Amygdala (tissue), 56 donors: Measurements from ENCODE around the gene TFB1M.

Experiments used
- DNase-seq, 56 donors: peaks; one replicate each; lab custom pipeline; 2025; lab: John Stamatoyannopoulos, UW

TFB1M gene

DNA sequence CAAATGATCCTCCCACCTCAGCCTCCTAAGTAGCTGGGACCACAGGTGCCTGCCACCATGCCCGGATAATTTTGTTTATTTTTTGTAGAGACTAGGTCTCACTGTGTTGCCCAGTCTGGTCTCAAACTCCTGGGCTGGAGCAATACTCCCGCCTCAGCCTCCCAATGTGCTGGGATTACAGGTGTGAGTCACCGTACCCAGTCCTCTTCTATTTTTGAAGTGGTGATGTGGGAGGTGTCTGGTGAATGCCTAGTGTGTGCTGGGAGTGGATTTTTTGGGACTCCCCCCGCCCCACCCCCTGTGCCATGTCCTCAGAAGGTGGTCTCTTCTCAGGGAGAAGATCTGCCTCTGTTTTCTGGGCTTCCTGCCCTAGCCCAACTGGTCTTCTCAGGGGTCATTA is 98.4 kb downstream of the TFB1M start:
- DNase-seq, result no peak

DNA sequence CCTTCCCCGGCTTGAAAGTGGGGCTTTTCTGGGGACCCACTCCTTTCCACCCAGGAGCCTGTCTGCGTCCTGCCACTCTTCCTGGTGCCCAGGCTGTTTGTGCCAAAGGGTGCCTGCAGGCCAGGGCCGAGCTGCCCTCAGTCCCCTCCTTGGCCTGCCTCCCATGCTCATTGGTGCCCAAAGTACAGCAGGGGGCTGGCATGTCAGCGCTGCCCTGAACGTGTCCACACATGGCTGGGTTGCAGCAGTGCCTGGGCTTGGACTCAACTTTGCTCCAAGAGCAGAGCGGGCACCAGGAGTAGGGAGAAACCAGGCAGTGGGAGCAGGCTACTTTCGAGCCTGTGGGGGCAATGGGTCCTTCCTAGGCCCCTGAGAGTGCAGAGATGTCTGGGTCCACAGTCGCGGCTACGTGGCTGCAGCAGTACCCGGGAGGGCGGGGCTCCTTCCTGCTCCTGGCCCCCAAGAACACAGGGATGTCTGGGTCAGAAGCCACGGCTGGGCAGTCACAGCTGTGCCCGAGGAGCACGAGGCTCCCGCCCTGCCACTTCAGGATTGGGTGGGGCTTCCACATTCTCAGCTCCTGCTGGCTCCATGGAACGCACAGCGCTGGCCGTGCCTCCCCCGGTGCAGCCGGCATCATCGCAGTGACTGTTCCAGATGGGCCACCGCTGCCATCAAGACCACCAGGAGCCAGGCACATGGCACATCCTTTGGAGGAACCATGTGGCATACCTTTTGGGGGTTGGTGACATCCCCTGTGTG is 100.5 kb downstream of the TFB1M start:
- no peak for DNase-seq

DNA sequence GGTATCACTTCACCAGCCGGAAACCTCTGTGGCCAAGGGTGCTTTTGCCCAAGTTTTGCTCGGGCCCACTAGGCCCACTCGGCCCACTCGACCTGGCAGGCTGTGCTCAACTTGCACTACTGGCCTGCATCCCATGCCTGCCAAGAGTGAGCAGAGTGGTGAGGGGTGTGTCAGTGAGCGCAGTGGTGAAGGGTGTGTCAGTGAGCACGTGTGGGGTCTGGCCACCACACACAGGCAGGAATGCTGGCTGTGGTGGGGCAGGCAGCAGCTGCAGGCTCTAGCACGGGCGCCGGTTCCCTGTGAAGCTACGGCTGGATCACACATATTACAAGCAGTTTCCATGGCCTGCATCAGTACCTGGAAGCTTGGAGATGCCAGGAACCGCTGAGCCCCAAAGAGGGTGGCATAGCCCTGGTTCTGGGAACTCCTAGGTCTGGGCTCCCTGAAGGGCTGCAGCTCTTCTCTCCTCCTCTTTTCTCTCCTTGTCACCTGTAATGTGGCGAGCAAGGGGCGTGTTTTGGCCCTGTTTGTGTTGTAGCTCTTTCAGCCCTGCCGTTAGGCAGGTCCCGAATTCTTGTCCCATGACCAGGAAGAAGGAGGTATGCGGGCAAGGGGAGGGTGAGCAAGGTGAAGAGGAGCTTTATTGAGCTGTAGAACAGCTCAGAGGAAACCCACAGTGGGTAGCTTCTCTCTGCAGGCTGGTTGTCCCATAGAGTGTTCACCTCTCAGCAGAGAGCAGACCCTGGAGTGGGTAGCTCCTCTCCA is 101.5 kb downstream of the TFB1M start:
- no peak for DNase-seq

DNA sequence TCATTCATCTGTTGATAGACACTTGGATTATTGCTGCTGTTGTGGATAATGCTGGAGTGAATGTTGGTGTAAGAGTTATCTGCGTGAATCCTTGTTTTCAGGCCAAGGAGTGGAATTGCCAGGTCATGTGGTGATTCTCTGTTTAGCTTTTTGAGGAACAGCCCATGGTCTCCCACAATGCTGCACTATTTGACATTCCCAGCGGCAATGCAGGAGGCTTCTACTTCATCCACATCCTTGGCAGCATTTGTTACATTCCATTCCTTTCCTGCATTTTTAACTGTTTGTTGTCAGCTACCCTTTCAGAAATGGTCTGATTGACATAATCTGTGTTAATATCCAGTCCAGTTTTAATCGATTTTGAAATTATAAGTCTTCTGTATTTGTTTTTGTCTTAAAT is 102.2 kb downstream of the TFB1M start:
- DNase-seq, result no peak

DNA sequence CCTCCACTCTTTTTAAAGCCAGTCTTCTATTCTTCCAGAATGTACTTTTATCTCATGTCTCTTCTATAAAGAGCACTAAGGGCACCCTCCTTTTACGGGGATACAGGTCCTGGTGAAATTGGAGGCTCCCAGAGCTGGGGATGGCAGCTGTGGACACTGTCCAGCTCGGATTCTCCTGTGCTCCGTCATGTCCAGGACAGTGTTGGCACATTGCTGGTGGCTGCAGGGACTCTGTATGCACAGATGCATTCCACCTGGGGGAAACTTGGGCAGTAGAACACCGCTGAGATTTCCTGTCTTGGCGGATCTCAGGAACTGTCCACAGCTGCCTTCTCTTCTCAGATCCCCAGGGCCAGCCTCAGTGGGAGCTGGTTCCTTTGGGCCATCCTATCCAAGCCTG is 107.1 kb downstream of the TFB1M start:
- no peak for DNase-seq
